ENCODE results near the gene BTK. TPM values are rescaled to one million over a fixed set of nuclear protein-coding genes. Genes with fewer than 3 reads are reported as not detected.
"Not testable (repeated sequence)": the region's sequence is repeated elsewhere in the genome, so short reads cannot be mapped to it uniquely, and the experiment has no call there.

BTK gene
- total and polyA plus RNA-seq, 3 experiments from 2014 or later, result 0.48 to 0.60 TPM; not detected in 1

DNA sequence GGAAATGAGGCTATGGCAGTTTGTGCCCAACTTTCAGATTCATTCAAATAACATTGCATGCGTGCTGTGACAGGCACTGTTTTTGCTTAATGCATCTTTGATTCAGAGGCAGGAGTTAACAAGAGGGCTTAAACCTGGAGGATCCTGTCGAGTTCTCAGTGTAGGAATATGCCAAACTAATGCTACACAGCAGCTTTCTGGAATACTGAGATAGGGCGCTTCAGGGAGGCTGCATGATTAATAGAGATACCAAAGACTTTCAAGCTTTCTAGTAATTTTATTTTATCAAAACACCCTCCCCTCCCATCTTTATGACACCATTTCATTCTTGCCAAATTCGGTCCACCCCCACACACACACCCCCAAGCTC is 36.8 kb downstream of the BTK start:
- Mint-ChIP-seq H3K4me1 (peaks cover 14 to 22% (median 15%) of the 10 kb centered on the region in 3 donors), H3K9me3 (no peaks in the 10 kb centered on the region), H3K27me3 (peaks cover 0 to 6% of the 10 kb centered on the region in 2 donors), H3K4me3 (peak overlapping the region; percentile 88 to 97 (median 92)), H3K36me3 (peaks cover 0 to 10% (median 1%) of the 10 kb centered on the region in 3 donors), H3K27ac (peak overlapping the region; percentile 87 to 96 (median 91))
- no peaks in the 10 kb centered on the region for H3K4me1 ChIP-seq (ENCODE audit: insufficient read depth, low read length)
- peak overlapping the region; percentile 88 for H3K4me3 ChIP-seq (ENCODE audit: low read length)
- no peaks in the 10 kb centered on the region for H3K9me3 ChIP-seq (ENCODE audit: low read length)
- H3K27me3 ChIP-seq (ENCODE audit: insufficient read depth, low read length, poor library complexity, severe bottlenecking), result no peaks in the 10 kb centered on the region
- CTCF ChIA-PET, result interaction anchor here (1.0 to 2.9 kb wide), 2 partner anchors 9 to 41 kb away, joined by 3 to 12 read pairs; partner anchors contain the start of gene RPL36A
- no peaks in the 10 kb centered on the region for H3K36me3 ChIP-seq (ENCODE audit: insufficient read depth, low read length)
- POLR2A ChIA-PET, result interaction anchor here (1.2 to 1.8 kb wide), 3 partner anchors 42 to 582 kb away, joined by 3 to 8 read pairs (median 5); partner anchors contain the start of genes GLA, HNRNPH2, RPL36A and ZMAT1
- DNase-seq, result no peak
- peak overlapping the region; percentile 74 for H3K27ac ChIP-seq (ENCODE audit: low read depth, low read length)

DNA sequence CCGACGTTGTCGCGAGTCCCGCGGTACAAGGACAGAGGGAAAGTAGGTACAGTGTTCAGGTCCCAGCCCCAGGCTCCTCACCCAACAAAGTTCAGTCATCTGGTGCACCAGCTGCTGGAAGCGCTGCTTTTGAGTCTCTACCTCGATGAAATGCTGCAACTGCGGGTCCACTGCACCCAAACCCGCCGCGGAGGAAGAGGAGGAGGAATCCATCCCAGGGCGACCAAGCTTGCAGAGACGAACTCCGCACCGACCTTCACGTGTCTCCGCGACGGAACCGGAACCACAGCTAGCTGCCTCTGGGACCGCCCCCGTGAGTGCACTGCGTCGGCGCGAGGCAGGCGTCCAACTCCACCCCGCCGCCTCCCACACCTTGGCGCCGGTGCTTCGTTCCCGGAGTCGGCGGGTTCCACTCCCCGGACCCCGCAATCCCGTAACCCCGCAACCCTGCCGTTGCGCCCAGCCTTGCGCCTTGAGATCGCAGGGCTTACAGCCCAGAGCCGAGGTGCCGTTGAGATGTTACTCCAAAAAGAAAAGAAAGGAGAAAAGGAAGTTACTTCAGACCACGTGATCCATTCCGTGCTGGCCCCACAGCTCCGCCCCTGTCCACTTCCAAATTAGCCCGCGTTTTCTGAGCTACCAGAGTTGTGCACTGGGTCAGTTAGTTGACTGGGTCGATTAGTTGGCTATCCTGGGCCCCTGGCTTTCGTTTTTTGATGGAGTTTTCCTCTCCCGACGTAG is 37.4 kb downstream of the BTK start, which contains the start of gene TIMM8A:
Gene TIMM8A (minus strand): TSS at position 291 of the 741 bp plus-strand sequence. CDS start 78 bp downstream, at position 213.
- no peaks in the 10 kb centered on the region for H3K4me1 ChIP-seq (ENCODE audit: insufficient read depth, low read length)
- no peaks in the 10 kb centered on the region for H3K9me3 Mint-ChIP-seq
- no peaks in the 10 kb centered on the region for H3K36me3 ChIP-seq (ENCODE audit: insufficient read depth, low read length)
- POLR2A ChIA-PET, result interaction anchor here (1.2 to 1.8 kb wide), 4 partner anchors 42 to 583 kb away, joined by 3 to 8 read pairs (median 4); partner anchors contain the start of genes GLA, HNRNPH2, RPL36A and ZMAT1
- peak within 1 kb of the TSS; percentile 88 for H3K4me3 ChIP-seq (ENCODE audit: low read length)
- peaks cover 0 to 6% of the 10 kb centered on the region in 2 donors for H3K27me3 Mint-ChIP-seq
- H3K27me3 ChIP-seq (ENCODE audit: insufficient read depth, low read length, poor library complexity, severe bottlenecking), result no peaks in the 10 kb centered on the region
- H3K36me3 Mint-ChIP-seq, result peaks cover 0 to 12% (median 1%) of the 10 kb centered on the region in 3 donors
- peak within 1 kb of the TSS; percentile 87 to 96 (median 91) for H3K27ac Mint-ChIP-seq
- peaks cover 14 to 22% (median 15%) of the 10 kb centered on the region in 3 donors for H3K4me1 Mint-ChIP-seq
- DNase-seq, result peak; percentile 64 to 81 (median 71)
- CTCF ChIA-PET, result interaction anchor here (1.0 to 2.9 kb wide), 2 partner anchors 10 to 42 kb away, joined by 3 to 12 read pairs; partner anchors contain the start of gene RPL36A
- peak within 1 kb of the TSS; percentile 74 for H3K27ac ChIP-seq (ENCODE audit: low read depth, low read length)
- peak within 1 kb of the TSS; percentile 88 to 97 (median 92) for H3K4me3 Mint-ChIP-seq
- no peaks in the 10 kb centered on the region for H3K9me3 ChIP-seq (ENCODE audit: low read length)

DNA sequence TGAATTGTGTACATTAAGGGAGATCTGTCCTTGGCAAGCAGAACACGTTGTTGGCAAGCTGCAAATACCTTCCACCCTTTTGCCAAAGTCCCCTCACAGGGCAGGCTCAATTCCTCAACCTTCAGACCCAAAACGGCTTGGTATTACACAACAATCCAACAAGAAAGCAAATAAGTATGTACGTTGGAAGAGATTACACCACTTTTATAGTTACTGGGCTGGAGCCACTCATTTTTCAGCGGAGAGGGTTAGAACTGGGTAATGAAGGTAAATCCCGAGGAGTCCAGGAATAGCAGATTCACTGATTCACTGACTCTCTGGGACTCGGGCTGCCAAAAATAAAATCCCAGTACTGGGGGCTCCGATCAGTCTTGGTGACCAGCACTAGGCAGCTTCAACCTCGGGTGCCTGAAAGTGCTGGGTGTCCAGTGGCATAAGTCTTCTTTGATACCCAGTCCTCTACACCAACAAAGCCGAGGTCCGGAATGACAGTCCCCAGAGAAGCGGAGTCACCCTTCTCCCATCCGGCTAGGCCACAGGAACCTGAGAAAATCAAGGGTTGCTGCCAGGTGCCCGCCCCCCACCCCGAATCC is 38.0 kb downstream of the BTK start:
- no peaks in the 10 kb centered on the region for H3K9me3 Mint-ChIP-seq
- peaks cover 14 to 22% (median 15%) of the 10 kb centered on the region in 3 donors for H3K4me1 Mint-ChIP-seq
- Histone ChIP-seq H3K27me3 (ENCODE audit: insufficient read depth, low read length, poor library complexity, severe bottlenecking) (no peaks in the 10 kb centered on the region), H3K9me3 (ENCODE audit: low read length) (no peaks in the 10 kb centered on the region), H3K4me1 (ENCODE audit: insufficient read depth, low read length) (no peaks in the 10 kb centered on the region), H3K27ac (ENCODE audit: low read depth, low read length) (peak overlapping the region; percentile 74), H3K36me3 (ENCODE audit: insufficient read depth, low read length) (no peaks in the 10 kb centered on the region), H3K4me3 (ENCODE audit: low read length) (peak overlapping the region; percentile 88)
- CTCF ChIA-PET, result interaction anchor here (2.9 kb wide), 1 partner anchor 43 kb away, joined by 12 read pairs; the partner anchor contains the start of gene RPL36A
- H3K27me3 Mint-ChIP-seq, result peaks cover 0 to 6% of the 10 kb centered on the region in 2 donors
- peak overlapping the region; percentile 88 to 97 (median 92) for H3K4me3 Mint-ChIP-seq
- H3K27ac Mint-ChIP-seq, result peak overlapping the region; percentile 87 to 96 (median 91)
- POLR2A ChIA-PET, result interaction anchor here (1.2 to 1.8 kb wide), 4 partner anchors 43 to 584 kb away, joined by 3 to 8 read pairs (median 4); partner anchors contain the start of genes GLA, HNRNPH2, RPL36A and ZMAT1
- H3K36me3 Mint-ChIP-seq, result peaks cover 0 to 15% (median 1%) of the 10 kb centered on the region in 3 donors
- DNase-seq, result peak in 1 of 5 donors; percentile 2

DNA sequence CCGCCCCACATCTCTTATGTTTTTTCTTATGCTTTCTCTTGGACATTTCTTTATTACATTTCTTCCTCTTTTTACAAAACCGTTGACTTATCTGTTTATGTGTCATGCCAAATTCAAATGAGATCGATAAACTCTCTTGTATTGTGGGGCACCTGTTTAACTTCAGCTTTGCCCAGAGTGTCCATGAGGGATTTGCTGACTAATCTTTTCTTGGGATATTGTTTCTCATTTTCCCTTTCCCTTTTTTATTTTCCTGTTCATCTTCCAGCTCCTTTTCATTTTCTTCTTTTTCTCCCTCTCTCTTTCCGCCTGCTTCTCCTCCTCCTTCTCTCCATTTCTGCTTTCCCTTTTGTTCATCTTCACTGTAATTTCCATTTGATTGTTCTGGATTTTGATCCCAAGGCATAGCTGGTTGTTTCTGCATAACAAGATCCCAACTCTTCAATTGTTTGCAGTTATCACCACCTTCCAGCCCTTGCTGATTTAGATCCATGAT is 48.2 kb downstream of the BTK start:
- Mint-ChIP-seq H3K27ac (no peak overlapping the region), H3K4me1 (no peaks in the 10 kb centered on the region), H3K9me3 (peaks cover 0 to 2% (median 0%) of the 10 kb centered on the region in 5 donors), H3K4me3 (no peak overlapping the region), H3K36me3 (peaks cover 0 to 1% (median 0%) of the 10 kb centered on the region in 3 donors), H3K27me3 (peaks cover 0 to 2% of the 10 kb centered on the region in 2 donors)
- DNase-seq, result no peak
- ChIA-PET POLR2A (no interaction called here), CTCF (no interaction called here)
- Histone ChIP-seq H3K4me3 (ENCODE audit: low read length) (no peak overlapping the region), H3K4me1 (ENCODE audit: insufficient read depth, low read length) (no peaks in the 10 kb centered on the region), H3K27ac (ENCODE audit: low read depth, low read length) (no peak overlapping the region), H3K27me3 (ENCODE audit: insufficient read depth, low read length, poor library complexity, severe bottlenecking) (no peaks in the 10 kb centered on the region), H3K9me3 (ENCODE audit: low read length) (no peaks in the 10 kb centered on the region), H3K36me3 (ENCODE audit: insufficient read depth, low read length) (no peaks in the 10 kb centered on the region)

DNA sequence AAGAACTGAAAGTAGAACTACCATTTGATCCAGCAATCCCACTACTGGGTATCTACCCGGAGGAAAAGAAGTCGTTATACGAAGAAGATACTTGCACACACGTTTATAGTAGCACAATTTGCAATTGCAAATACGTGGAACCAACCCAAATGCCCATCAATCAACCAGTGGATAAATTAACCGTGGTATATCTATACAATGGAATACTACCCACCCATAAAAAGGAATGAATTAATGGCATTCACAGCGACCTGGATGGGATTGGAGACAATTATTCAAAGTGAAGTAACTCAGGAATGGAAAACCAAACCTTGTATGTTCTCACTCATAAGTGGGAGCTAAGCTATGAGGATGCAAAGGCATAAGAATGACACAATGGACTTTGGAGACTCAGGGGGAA is 51.7 kb downstream of the BTK start:
- H3K27ac Mint-ChIP-seq; H3K27ac ChIP-seq (ENCODE audit: low read depth, low read length); H3K36me3 ChIP-seq (ENCODE audit: insufficient read depth, low read length); H3K4me1 ChIP-seq (ENCODE audit: insufficient read depth, low read length); DNase-seq; H3K9me3 ChIP-seq (ENCODE audit: low read length); H3K4me3 ChIP-seq (ENCODE audit: low read length); H3K4me1 Mint-ChIP-seq; H3K27me3 Mint-ChIP-seq; H3K4me3 Mint-ChIP-seq; CTCF ChIA-PET; H3K36me3 Mint-ChIP-seq; H3K27me3 ChIP-seq (ENCODE audit: insufficient read depth, low read length, poor library complexity, severe bottlenecking); H3K9me3 Mint-ChIP-seq; POLR2A ChIA-PET: not testable (repeated sequence)

DNA sequence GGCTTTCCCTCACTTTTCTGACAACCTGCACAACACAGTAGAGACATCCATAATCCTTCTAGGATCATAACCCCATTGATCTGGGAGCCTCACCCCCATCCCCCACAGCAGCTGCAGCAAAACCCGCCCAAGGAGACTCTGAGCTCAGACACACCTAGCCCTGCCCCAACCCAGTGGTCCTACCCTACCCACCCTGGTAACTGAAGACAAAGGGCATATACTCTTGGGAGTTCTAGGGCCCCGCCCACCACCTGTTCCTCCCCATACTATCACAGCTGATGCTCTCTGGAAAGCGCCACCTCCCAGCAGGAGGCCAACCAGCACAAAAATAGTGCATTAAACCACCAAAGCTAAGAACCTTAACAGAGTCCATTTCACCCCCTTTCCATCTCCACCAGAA is 59.4 kb downstream of the BTK start:
- POLR2A ChIA-PET; H3K27me3 Mint-ChIP-seq; H3K27ac Mint-ChIP-seq; H3K27me3 ChIP-seq (ENCODE audit: insufficient read depth, low read length, poor library complexity, severe bottlenecking); DNase-seq; H3K9me3 ChIP-seq (ENCODE audit: low read length); H3K4me3 ChIP-seq (ENCODE audit: low read length); H3K36me3 ChIP-seq (ENCODE audit: insufficient read depth, low read length); H3K4me3 Mint-ChIP-seq; H3K27ac ChIP-seq (ENCODE audit: low read depth, low read length); H3K4me1 Mint-ChIP-seq; CTCF ChIA-PET; H3K36me3 Mint-ChIP-seq; H3K9me3 Mint-ChIP-seq; H3K4me1 ChIP-seq (ENCODE audit: insufficient read depth, low read length): not testable (repeated sequence)

DNA sequence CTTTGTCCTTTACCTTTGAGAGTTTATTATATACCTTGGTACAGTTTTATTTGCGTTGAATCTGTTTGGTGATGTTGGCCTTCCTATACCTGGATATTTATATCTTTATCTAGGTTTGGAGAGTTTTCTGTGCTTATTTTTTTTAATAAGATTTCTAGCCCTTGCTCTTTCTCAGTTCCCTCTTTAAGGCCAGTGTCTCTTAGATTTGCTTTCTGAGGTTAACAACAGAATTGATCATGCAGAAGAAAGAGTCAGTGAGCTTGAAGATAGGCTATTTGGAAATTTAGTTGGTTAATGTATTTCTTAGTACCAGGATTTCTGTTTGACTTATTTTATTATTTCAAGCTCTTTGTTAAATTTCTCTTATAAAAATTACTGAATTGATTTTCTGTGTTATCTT is 82.2 kb downstream of the BTK start:
- Mint-ChIP-seq H3K4me3 (no peak overlapping the region), H3K36me3 (no peaks in the 10 kb centered on the region), H3K9me3 (peaks cover 0 to 3% (median 0%) of the 10 kb centered on the region in 5 donors), H3K27me3 (peaks cover 3 to 4% of the 10 kb centered on the region in 2 donors), H3K27ac (no peak overlapping the region), H3K4me1 (no peaks in the 10 kb centered on the region)
- no peaks in the 10 kb centered on the region for H3K9me3 ChIP-seq (ENCODE audit: low read length)
- DNase-seq, result no peak
- no peak overlapping the region for H3K4me3 ChIP-seq (ENCODE audit: low read length)
- no peaks in the 10 kb centered on the region for H3K36me3 ChIP-seq (ENCODE audit: insufficient read depth, low read length)
- CTCF ChIA-PET, result no interaction called here
- no peaks in the 10 kb centered on the region for H3K27me3 ChIP-seq (ENCODE audit: insufficient read depth, low read length, poor library complexity, severe bottlenecking)
- H3K27ac ChIP-seq (ENCODE audit: low read depth, low read length), result no peak overlapping the region
- no peaks in the 10 kb centered on the region for H3K4me1 ChIP-seq (ENCODE audit: insufficient read depth, low read length)
- POLR2A ChIA-PET, result no interaction called here

Measured in CD8-positive, alpha-beta memory T cell (primary cell).